GM21381 (cell line): ENCODE measurements around the gene WDR73.
"Not testable (repeated sequence)": the region's sequence is repeated elsewhere in the genome, so short reads cannot be mapped to it uniquely, and the experiment has no call there.

Source experiments
- ATAC-seq: cut with Tn5 transposase; IDR thresholded peaks from one replicate; pipeline ENCODE4 v1.9.1; 2021; ENCODE audit warnings: mild to moderate bottlenecking, moderate library complexity; ENCODE audit not compliant: unreplicated experiment

The WDR73 gene

DNA sequence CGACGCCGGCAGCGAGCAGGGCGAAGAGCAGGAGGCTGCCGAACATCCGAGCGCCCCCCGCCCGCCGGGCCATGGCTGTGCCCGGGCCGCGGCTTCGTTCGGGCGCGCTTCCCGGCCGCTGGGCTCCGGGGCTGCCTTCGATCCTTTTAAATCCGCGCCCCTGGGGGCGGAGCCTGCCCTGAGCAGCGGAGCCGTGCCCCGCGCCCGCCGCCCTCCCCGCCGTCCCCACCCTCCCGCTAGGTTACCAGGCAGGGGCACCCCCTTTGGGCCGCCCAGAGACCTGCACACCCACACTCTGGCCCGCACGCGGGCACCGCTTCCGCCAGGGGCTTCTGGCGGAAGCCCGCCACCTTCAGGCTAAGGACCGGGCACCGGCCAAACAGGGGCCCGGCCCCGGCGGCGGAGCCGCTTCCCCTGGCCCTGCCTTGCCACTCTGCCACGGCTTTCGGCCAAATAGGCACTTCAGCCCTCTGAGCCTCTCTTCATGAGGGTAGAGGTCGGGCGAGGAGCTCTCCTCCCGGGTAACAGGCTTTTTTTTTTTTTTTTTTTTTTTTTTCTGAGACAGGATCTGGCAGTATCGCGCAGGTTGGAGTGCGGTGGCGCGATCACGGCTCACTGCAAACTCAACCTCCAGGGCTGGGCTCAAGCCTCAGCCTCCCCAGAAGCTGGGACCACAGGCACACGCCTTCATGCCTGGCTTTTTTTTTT is 4.2 kb upstream of the WDR73 start, which contains the start of gene NMB:
Gene NMB (minus strand): TSS at position 120 of the 708 bp plus-strand sequence. CDS start 47 bp downstream, at position 73.
- ATAC-seq = peak; percentile 63

DNA sequence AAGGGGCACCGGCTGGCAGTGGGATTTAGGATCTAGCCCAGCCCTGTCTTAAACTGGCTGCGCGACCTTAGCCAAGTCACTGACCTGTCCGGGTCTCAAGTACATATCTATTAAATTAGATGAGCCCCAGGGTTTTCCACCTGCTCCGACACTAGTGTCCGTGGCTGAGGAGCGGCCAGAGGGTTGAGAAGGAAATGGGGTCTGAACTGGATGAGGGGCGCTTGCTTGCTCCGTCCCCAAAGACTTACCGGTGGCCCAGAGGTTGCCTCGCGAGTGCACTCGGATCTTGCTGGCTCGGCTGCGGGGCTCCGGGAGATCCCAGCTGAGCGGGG is 3.6 kb upstream of the WDR73 start:
- ATAC-seq = no peak

DNA sequence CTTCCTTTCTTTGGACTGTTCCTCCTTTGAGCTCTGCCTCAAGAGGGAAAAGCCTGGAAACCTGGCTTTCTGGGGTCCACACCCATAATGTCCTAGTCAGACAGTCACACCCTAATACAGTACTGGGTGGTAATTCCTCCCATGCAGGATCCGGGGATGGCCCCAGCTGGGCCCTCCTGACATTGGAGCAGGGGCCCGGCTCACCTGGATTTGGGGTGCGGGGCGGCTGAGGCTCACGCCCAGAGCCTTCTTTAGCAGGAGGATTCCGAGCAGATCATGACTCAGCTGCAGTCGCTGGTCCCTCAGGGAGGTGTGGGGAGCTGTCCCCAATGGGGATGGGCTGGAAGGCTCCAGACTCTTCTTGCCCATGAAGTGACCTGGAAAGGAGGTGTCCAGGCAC is 2.9 kb upstream of the WDR73 start:
- no peak for ATAC-seq

DNA sequence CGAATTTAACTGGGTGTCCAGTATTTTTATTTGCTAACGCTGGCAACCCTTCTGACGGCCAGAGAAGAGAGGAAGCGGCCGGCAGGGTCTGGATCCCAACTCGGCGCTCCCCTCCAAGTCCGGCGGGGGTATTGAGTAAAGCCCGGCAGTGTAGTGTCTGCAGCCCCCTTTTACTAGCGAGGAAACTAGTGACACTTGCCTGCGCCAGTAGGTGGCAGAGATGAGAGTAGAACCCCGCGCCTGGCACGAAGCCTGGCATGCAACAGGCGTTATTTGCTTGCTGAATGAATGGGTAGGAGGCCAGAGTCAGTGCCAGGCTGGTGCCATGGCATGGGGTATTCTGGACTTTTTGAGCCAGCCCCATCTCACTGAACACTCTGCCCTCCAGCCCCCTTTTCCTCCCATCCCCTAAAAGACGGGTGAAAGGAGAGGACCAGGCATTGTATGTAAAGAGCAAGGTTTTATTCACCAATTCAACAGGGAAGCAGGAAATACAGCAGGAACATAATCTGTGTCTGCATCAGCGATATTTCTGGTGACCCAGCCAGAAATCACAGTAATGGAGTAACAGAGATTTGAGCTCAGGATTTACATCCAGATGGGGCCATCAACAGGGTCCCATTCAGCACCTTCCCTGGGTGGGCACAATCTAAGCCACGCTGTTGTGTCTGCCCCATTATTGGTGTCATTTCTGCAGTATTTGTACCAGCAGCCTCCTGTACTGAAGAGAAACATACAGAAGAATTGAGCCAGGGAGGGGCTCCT is 788 bp upstream of the WDR73 start:
- no peak for ATAC-seq

DNA sequence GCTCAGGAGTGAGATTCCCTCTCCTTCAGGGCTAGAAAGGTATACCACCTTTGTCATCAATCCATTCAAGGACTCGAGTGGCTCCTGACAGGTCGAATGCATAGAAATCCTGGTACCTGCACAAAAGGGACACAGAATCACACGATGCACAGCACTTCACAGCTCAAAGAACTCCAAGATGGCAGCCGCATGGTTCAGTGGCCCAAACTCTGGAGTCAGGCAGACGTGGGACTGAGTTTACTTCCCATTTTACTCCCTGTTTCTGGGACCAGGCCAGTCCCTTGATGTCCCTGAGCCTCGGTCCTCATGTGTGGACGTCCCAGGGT is 536 bp downstream of the WDR73 start:
- no peak for ATAC-seq

DNA sequence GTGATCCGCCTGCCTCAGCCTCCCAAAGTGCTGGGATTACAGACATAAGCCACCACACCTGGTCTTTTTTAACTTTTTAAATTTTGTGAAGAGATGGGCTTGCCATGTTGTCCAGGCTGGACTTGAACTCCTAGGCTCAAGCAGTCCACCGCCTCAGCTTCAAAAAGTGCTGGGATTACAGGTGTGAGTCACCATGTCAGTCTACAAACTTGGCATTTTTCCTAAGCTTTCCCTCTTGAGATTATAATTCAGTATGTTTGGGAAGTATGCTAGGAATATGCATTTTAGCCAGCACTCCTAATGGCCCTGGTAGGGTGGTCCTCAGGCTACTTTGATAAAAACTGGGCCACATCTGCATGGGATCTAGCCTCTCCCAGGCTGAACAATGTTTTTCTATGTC is 4.4 kb downstream of the WDR73 start:
- no peak for ATAC-seq

DNA sequence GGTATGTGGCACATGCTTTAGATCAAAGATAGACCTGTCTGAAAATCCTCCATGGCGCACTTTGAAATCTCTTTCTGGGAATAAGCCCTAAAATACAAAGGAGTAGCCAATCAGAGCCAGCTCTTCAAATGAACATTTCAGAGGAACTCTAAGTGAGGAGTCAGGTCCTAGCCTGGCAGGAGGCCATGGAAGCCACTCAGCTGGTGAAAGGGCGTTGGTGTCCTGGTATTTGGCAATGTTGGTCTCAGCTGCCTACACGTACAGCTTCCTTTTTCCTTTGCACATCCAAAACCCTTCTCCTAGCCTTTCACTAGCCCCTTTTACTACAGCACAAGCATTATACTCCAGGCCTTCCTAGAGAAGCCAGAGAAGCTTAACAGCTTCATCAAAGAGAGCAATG is 5.5 kb downstream of the WDR73 start:
- no peak for ATAC-seq

DNA sequence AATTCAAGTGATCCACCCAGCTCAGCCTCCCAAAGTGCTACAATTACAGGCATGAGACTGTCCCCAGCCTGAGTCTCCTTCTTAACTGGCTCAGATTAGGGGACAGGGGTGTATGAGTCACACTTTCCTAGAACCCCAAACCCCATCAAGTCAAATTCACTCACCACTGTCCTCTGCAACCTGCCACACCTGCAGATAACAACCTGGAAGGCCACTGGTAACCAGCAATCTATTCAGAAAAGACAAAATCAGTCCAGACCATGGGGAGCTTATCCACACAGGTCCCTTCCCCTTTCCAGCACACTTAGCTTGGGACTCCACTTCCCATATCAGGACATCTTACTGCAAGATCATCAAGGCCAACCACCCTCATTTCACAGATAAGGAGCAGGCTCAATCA is 6.4 kb downstream of the WDR73 start:
- no peak for ATAC-seq

DNA sequence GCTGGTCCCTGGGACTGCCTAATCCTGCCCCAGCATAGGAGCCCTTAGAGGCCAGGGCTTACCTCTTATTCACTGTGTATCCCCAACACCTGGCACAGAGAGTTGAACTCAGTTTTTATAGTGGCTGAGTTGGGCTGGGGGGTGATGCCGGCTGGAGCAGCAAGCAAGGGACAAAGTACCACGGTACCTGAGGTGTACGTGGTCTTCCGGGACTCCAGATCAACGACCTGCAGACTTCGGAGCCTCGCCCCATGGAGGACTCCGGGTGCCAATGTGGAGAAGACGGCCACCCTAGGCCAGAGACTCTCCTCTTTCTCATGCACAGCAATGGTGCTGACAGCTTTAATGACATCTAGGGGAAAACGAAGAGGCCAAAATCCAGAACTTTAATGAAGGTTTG is 8.1 kb downstream of the WDR73 start:
- ATAC-seq = no peak

DNA sequence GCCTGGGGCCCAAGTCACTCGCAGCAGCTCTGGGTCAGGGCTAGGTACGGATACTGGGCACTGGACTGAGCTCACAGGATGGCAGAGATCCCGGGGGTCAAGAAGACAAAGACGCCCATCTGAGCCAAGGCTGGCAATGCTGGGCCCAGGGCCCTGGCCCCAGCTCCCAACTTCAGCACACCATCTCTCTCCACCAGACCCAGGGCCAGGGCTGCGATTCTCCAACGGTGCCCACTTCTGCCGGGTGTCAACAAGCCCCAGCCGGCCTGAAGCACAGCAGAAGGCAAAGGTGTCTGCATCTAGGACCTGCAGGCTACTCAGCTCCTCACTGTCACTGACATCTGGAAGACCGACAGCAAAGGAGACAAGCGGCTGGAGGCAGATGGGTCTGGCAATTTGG is 8.6 kb downstream of the WDR73 start:
- ATAC-seq = no peak

DNA sequence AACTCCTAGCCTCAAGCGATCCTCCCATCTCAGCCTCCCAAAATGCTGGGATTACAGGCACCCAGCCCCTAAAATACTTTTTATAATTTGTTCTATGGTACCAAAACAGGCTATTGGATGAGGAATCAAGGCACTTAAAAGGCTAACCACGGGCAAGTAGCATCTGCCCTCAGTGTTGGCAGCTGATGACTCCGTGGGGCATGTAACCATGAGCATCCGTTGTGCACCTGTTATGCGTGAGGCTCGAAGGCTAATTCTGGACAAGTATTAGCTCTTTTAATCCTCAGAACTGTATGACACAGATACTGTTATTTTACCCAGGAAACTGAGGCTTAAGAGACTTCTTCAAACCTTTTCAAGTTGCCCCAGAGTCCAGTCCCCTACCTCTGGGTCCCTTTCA is 10.2 kb downstream of the WDR73 start:
- ATAC-seq = no peak

DNA sequence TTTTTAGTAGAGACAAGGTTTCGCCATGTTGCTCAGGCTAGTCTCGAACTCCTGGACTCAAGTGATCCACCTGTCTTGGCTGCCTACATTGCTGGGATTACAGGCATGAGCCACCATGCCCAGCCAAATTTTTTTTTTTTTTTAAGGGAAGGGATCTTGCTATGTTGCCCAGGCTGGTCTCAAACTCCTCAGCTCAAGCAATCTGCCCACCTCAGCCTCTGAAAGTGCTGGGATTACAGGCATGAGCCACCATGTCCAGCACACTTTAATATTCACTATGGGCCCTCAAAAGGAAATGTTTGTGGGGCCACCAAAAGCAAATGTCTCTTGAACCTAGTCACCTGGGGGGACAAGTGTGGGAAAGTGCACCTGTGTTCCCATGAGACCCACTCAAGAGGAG is 11.4 kb downstream of the WDR73 start:
- not testable (repeated sequence) for ATAC-seq

DNA sequence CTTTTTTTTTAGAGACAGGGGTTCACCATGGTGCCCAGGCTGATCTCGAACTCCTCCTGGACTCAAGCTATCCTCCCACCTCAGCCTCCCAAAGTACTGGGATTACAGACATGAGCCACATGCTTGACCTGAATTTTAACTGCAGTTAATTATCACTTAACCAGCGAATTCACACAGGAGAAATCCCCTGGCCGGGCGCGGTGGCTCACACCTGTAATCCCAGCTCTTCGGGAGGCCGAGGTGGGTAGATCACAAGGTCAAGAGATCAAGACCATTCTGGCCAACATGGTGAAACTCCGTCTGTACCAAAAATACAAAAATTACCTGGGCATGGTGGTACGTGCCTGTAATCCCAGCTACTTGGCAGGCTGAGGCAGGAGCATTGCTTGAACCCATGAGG is 12.2 kb downstream of the WDR73 start:
- not testable (repeated sequence) for ATAC-seq

DNA sequence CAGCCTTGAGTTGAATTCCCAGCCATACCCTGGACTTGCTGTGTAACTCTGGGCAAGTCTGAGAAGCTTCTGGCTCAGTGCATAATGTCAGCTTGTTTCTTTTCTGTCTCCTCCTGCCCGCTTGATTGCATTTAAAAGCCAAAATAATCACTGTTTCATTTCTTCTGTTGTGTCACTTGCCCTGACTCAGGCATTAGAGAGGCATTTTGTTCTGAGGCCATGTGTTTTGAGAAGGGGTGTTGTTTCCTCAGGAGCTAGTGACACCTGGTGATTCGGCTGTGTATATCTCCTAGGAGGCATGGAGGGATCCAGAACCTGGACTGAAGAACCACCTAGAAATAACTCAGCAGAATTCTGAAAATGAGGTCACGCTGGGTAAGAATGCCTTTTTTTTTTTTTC is 16.0 kb downstream of the WDR73 start:
- ATAC-seq = no peak

DNA sequence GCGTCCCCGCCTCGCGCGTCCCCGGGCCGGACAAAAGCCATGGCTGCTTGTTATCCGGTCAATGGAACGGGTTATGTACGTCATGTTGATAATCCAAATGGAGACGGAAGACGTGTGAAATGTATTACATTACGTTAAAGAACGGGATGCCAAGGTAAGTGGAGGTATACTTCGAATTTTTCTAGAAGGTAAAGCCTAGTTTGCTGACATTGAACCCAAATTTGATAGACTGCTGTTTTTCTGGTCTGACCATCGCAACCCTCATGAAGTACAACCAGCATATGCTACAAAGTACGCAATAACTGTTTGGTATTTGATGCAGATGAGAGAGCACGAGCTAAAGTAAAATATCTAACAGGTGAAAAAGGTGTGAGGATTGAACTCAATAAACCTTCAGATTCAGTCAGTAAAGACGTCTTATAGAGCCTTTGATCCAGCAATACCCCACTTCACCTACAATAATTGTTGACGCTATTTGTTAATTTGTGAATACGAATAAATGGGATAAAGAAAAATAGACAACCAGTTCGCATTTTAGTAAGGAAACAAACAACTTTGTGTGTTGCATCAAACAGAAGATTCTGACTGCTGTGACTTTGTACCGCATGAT is 19.8 kb downstream of the WDR73 start:
- ATAC-seq = no peak

DNA sequence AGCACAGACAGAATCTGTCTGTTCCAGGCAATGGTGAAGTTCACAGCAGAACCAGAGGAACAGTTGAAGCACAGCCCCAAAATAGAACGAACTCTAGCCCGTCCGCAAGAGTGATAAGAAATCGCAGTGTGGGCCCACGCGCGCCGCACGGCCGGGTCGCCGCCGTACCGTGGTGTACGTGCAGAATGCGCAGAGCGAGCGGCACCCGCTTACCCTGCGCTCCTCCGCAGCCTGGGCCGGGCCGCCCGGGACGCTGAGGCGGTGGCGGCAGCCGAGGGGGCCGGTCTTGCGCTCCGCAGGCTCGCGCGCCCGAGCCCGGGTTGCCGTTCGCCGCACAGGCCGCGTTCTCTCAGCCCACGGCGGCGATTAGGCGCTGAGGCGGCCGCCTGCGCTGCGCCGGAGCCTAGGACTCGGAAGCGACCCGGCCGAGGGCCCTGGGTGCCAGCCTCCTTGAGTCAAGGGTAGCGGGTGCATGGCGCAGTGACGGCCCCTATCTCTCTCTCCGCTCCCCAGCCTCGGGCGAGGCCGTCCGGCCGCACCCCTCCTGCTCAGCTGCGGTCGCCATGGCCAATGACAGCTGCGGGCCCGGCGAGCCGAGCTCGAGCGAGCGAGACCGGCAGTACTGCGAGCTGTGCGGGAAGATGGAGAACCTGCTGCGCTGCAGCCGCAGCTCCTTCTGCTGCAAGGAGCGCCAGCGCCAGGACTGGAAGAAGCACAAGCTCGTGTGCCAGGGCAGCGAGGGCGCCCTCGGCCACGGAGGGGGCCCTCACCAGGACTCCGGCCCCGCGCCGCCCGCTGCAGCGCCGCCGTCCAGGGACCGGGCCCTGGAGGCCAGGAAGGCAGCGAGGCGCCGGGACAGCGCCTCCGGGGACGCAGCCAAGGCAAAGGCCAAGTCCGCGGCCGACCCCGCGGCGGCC is 20.5 kb downstream of the WDR73 start:
- ATAC-seq = peak; percentile 35

DNA sequence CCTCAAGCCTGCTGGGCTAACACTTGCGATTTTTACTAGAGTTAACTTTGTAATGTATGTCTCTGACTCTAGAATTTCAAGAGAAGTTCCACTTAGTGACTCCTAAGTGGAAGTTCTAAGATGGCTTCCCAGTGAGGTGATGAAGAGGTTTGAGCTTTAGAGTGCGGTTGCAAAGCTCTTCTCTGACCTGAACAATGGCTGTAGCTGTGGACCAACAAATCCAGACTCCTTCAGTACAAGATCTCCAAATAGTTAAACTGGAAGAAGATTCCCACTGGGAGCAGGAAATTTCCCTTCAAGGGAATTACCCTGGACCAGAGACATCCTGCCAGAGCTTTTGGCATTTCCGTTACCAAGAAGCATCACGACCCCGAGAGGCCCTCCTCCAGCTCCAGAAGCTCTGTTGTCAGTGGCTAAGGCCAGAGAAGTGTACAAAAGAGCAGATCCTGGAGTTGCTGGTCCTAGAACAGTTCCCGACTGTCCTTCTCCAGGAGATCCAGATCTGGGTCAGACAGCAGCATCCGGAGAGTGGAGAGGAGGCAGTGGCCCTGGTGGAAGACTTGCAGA is 22.3 kb downstream of the WDR73 start:
- ATAC-seq = no peak

DNA sequence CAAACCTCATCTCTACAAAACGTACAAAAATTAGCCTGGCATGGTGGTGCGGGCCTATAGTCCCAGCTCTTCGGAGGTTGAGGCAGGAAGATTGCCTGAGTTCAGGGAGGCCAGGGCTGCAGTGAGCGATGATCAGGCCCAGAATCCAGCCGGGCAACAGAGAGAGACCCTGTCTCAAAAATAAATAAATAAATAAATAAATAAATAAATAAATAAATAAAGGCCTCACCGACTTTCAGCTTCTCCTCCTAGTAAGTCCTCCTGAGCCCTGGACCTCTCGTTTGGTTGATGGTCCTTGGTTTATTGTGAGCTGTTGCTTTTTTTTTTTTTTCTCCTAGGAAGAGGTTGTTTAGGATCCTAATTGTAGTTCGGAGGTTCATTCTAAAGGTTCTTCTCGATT is 25.1 kb downstream of the WDR73 start:
- no peak for ATAC-seq

DNA sequence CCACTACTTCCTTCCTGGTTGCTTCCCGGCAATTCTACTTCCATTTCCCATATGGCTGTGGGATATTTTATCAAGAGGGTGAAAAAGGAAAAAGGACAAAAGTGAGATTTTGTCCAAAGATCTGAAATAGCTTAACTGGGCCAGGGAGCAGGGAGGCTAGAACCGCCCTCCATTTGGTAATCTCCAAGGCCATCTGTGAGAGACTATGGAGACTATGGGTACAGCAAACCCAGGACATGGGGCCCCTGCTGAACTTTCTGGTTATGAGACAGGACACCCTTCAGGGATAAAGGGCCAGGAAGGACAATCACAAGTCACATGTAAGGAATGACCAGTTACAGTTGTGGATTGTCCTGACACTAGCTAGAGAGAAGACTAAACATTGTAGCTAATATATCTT is 29.0 kb downstream of the WDR73 start:
- ATAC-seq = no peak

DNA sequence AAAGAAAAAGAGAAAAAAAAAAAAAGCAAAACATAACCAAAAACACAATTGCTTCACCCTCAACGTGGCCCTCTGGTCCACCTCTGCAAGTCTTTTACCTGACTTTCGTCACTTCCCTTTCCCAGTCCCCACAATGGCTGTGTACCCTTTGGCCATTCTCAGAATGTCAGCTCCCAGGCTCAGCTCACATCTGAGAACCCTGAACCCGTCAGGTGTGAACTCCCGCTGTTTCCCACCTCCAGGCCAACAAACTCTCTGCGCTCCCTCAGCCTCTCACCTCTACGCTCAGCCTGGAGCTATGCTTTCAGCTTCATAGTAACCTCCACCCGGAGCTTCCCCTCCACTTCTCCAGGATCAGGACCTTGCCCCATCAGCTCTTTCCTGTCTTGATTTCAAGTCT is 29.7 kb downstream of the WDR73 start:
- ATAC-seq = no peak

DNA sequence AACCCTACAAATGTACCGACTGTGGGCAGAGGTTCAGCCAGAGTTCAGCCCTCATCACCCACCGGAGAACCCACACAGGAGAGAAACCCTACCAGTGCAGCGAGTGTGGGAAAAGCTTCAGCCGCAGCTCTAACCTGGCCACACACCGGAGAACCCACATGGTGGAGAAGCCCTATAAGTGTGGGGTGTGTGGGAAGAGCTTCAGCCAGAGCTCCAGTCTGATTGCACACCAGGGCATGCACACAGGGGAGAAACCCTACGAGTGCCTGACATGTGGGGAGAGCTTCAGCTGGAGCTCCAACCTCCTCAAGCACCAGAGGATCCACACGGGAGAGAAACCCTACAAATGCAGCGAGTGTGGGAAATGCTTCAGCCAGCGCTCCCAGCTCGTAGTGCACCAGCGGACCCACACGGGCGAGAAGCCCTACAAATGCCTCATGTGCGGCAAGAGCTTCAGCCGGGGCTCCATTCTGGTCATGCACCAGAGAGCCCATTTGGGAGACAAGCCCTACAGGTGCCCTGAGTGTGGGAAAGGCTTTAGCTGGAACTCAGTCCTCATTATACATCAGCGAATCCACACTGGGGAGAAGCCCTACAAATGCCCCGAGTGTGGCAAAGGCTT is 32.6 kb downstream of the WDR73 start:
- no peak for ATAC-seq
